Medulla oblongata (tissue), 1 donor: Measurements from ENCODE around the gene DMXL1.
A peak's percentile ranks its signal among the peaks of the same experiment; 100 is the strongest.

Source experiments
- DNase-seq: peaks from one replicate; pipeline ENCODE4 v3.0.0-alpha.2; 2015; ENCODE audit errors: extremely low spot score

Gene DMXL1

GRCh38 chr5:119070828-119071560 is at the start of gene DMXL1:
Gene DMXL1 (plus strand): TSS chr5:119071087. CDS start chr5:119071570, 483 bp downstream.
- DNase-seq: peak; percentile 99

GRCh38 chr5:119021149-119021732 is 49.6 kb upstream of the DMXL1 start:
- no peak for DNase-seq

GRCh38 chr5:119022017-119022745 is 48.7 kb upstream of the DMXL1 start:
- peak; percentile 76 for DNase-seq

GRCh38 chr5:119022773-119023172 is 48.1 kb upstream of the DMXL1 start:
- DNase-seq: no peak

- no peak for DNase-seq
Measured at GRCh38 chr5:119028575-119028974, 42.3 kb upstream of the DMXL1 start.

GRCh38 chr5:119031011-119031886 is 39.6 kb upstream of the DMXL1 start:
- DNase-seq: no peak

- DNase-seq: no peak
Measured at GRCh38 chr5:119031905-119032304, 39.0 kb upstream of the DMXL1 start.

- DNase-seq: peak; percentile 40
Measured at GRCh38 chr5:119032656-119033055, 38.2 kb upstream of the DMXL1 start.

- no peak for DNase-seq
Measured at GRCh38 chr5:119033135-119033534, 37.8 kb upstream of the DMXL1 start.

GRCh38 chr5:119036101-119036762 is 34.7 kb upstream of the DMXL1 start:
- DNase-seq: no peak

- no peak for DNase-seq
Measured at GRCh38 chr5:119037496-119038215, 33.2 kb upstream of the DMXL1 start.

GRCh38 chr5:119048246-119048645 is 22.6 kb upstream of the DMXL1 start:
- no peak for DNase-seq

- no peak for DNase-seq
Measured at GRCh38 chr5:119049824-119050449, 20.9 kb upstream of the DMXL1 start.

GRCh38 chr5:119054101-119054500 is 16.8 kb upstream of the DMXL1 start:
- no peak for DNase-seq

GRCh38 chr5:119055294-119055693 is 15.6 kb upstream of the DMXL1 start:
- DNase-seq: no peak

GRCh38 chr5:119058979-119059529 is 11.8 kb upstream of the DMXL1 start:
- no peak for DNase-seq

GRCh38 chr5:119059740-119060255 is 11.1 kb upstream of the DMXL1 start:
- no peak for DNase-seq

GRCh38 chr5:119063579-119064379 is 7.1 kb upstream of the DMXL1 start:
- DNase-seq: no peak

GRCh38 chr5:119067450-119067849 is 3.4 kb upstream of the DMXL1 start:
- no peak for DNase-seq
